ENCODE data around the gene KRTAP10-2.
"Not testable (repeated sequence)": the region's sequence is repeated elsewhere in the genome, so short reads cannot be mapped to it uniquely, and the experiment has no call there.

The KRTAP10-2 gene, protein sequence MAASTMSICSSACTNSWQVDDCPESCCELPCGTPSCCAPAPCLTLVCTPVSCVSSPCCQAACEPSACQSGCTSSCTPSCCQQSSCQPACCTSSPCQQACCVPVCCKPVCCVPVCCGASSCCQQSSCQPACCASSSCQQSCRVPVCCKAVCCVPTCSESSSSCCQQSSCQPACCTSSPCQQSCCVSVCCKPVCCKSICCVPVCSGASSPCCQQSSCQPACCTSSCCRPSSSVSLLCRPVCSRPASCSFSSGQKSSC

DNA sequence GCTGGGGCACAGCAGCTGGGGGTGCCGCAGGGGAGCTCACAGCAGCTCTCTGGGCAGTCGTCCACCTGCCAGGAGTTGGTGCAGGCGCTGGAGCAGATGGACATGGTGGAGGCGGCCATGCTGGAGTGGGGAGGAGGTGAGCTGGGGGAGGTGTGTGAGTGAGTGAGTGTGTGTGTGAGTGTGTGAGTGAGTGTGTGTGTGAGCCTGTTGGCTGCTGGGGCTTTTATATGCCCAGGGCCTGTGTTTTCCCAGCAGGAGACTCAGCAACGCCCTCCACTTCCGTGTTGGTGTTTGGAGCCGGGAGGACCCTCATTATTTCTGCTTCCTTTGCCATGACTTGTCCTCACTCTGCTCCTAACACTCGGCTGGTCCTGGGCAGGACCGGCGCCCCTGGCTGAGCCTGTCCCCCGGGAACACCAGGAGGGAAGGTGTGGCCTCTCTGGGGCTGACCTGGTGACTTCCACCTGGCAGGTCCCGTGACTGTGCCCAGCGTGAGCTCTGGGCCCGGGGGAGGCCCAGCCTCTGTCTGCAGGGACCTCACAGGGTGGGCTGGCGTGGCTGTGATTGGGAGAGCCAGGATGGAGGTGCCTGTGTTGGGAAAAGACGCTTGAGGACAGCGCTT, at the start of gene KRTAP10-2:
Gene KRTAP10-2, minus strand, starts transcription at position 166 of the 622 bp plus-strand sequence. Its CDS starts 47 bp downstream, at position 119.
- DNase-seq, result no peak

DNA sequence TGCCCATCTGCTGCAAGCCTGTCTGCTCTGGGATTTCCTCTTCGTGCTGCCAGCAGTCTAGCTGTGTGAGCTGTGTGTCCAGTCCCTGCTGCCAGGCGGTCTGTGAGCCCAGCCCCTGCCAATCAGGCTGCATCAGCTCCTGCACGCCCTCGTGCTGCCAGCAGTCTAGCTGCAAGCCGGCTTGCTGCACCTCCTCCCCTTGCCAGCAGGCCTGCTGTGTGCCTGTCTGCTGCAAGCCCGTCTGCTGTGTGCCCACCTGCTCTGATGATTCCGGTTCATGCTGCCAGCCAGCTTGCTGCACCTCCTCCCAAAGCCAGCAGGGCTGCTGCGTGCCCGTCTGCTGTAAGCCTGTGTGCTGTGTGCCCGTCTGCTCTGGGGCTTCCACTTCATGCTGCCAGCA, 49.8 kb upstream of the KRTAP10-2 start:
- not testable (repeated sequence) for DNase-seq

DNA sequence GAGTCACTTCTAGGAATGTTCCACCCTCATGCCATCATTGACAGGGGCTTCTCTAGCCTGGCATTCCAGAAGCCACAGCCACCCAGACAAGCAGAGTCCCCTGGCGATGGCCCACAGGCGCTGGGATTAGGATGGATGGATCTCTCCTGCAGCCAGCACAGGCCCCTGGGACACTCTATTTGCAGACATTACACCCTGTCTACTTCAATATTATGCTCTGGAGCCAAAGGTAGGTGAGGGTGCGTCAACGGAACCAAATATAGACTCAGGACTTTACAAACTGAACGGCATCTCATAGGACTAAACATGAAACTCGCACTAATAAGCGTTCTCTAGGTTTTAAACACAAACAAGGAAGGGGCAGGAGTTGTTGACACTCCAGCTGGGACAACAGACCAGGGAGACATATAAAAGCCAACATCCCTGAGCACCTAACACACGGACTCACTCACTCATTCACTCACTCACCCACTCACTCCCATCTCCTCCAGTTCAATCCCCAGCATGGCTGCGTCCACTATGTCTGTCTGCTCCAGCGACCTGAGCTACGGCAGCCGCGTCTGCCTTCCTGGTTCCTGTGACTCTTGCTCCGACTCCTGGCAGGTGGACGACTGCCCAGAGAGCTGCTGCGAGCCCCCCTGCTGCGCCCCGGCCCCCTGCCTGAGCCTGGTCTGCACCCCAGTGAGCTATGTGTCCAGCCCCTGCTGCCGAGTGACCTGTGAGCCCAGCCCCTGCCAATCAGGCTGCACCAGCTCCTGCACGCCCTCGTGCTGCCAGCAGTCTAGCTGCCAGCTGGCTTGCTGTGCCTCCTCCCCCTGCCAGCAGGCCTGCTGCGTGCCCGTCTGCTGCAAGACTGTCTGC, 49.0 kb upstream of the KRTAP10-2 start, which contains the start of gene KRTAP10-7:
Gene KRTAP10-7, plus strand, starts transcription at position 480 of the 861 bp plus-strand sequence. Its CDS starts 25 bp downstream, at position 505.
- DNase-seq, result not testable (repeated sequence)

DNA sequence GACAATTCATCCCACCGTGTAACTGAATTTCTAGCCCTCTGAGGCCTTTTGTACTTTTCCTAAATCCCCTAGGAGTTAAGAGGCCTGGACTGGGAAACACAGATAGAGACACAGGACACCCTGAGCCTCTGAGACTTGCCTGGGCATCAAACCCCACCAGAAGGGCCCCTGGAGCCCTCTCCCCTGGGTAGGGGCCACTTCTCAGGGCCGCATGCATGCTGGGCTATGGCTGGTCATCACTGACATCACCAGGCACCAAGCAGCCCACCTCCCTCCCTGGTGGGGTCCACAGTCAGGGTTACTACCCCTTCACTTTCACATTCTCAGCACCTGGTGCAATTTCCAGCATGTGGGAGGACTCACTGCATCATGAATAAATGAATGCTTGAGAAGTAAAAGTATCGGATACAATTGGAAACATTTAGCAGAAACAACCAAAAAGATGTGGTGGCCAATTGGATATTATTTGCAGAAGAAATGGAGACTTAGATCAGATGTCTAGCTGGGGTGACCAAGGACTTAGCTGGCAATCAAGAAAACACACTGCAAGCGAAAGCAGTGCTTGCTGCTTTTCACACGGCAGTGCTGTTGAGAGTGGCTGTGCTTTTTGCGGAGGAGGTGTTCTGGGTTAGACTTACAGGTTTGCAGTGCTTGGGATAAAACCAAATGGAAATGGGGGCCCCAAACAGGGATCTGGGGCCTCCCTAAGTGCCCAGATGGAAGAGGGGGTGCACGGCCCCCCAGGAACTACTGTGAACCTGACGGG, 48.1 kb upstream of the KRTAP10-2 start:
- no peak for DNase-seq

DNA sequence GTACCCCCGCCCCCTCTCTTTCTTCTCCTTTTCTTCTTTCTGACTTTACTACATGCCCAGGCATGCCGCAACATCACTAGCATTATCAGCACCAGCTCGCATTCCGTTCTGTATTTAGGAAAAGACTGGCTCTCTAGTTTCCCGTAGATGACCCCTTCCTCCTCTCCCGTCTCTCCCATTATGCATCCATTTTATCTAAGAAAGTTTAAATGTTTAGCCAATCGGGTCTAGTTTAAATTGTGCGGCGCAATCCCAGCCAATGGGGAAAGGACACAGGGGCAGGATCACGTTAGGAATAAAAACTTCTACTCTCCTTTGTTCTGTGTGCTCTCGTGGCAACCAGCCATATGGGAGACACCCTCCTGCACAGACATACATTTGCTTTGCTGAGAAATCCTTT, 46.8 kb upstream of the KRTAP10-2 start:
- no peak for DNase-seq

DNA sequence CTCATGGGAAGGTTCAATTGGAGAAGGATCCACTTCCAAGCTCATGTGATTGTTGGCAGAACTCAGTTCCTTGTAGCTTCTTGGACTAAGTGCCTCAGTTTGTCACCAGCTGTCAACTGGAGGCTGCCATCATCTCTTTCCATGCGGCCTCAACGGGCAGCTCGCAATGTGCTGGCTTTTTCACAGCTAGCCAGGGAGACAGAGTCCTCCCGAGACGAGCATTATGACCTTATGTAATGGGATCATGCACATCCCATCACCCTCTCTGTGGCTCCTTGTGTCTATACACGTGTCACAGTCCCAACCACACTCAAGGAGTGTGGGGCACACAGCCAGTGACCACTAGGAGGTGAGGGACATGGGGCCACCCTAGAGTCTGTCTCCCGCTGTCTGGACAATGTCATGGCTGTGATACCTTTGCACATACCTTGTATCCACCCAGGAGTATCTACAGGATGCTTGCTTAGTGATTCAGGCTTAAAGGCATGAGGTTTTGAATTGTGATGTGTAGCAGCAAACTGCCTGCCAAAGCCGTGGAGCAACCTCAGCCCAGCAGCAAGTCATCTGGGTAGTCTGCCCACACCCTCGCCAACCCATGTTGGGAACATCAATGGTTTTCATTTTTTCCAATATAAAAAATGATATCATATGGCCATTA, 44.9 kb upstream of the KRTAP10-2 start:
- DNase-seq, result no peak

DNA sequence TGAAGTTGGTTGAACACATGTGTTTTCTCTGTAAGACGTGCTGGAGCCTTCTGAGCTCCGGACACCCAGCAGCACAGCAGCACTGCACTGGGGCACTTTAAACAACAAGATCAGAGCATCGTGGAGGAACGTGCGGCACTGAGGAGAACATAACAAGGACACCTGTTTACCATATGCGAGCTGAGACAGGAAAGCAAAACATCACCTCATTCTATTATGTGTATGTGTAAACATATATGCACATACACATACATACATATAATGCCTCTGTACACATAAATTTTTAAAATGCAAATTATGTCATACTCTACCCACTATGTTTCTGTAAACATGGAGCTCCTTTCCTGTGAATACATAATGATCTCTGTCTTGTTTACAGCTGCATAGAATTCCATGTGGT, 44.2 kb upstream of the KRTAP10-2 start:
- DNase-seq, result no peak

DNA sequence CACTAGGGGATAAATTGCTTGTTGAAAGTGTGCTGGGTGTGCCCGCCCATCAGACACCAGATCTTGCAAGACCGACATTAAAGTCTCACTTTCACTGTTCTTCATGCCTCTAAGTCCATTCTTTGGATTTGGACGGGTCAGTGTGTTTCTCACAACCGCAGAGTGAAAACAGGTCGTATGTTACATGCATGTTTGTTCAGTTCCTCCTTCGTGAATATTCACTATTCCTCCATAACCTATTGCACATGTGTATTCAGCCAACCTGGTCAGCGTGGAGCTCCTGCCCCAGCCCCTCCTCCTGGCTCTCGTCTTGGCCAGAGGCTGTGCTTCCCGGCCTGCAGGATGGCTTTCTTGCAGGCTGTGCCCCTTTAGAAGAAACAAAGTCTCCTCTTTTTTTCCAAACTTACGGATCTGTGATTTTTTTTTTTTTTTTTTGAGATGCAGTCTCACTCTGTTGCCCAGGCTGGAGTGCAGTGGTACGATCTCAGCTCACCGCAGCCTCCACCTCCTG, 43.2 kb upstream of the KRTAP10-2 start:
- no peak for DNase-seq

DNA sequence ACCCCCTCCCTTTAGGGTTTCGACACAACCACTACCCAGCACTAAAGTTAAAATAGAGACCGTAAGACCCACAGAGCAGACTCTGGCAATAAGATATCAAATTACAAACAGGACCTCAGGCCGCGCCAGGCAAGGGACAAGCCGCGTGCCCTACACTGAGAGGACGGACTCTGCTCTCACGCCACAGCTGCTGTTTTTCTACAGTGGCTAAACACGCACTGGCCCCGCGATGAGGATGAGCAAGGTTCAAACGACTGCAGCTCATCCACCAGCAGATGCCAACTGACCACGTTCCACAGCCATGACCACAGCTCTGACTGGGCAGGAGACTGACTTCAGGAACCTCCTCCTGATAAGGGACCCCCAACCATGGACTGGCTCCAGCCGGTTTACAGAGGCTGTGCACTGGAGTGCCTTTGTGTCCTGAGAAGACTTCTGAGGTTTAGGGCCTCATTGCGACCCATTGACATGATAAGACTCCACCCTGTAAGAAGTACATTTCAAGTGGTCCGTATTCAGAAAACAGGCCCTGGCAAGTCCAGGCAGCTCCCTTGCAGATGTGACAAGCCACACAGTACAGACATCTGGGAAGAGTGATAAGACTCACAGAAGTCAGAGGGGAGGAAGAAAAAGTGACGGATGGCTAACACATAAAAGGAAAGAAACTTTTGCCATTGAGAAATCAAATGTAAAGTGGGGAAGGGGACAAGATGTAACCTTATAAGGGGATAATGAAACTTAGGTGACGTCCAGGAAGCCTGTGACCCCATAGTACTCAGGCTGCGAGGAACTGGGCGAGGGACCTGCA, 42.5 kb upstream of the KRTAP10-2 start:
- DNase-seq, result no peak

DNA sequence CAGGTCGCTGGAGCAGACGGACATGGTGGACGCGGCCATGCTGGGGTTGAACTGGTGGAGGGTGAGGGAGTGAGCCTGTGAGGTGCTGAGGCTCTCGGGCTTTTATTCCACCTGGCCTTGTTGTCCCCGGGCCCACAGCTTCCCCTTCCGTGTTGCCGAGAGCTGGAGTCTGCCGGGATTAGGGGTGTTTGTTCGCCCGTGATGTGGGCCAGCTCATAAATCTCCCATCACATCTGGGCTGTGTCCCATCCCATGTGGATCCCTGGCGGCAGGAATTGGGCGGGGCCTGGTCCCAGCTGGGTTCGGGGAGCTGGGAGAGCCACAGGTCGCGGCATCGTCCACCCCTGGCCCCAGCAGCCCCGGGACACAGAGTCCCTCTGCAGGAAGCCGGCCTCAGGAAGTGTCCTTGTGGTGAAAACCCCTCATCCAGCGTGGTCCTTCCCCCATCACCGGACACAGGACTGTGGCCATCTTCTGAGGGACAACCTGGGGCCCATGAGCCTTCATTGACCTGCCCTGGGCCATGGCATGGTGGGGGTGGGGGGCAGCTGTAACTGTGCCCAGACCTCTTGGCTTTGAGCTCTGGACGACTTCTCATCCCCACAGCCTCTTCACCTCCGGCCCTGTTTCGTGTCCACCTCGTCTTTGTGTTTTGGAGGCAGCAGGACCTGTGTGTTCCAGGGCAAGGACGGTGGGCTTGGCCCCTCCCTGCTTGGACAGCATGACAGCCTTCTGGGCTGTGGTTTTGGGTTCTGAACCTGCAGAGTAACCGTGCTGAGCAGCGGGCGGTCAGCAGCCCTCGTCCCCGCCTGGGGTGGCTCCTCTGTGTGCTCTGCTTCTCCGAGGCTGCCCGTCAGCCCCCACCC, 41.4 kb upstream of the KRTAP10-2 start, which contains the start of gene KRTAP10-6:
Gene KRTAP10-6, minus strand, starts transcription at position 60 of the 866 bp plus-strand sequence. Its CDS starts 21 bp downstream, at position 39.
- no peak for DNase-seq

DNA sequence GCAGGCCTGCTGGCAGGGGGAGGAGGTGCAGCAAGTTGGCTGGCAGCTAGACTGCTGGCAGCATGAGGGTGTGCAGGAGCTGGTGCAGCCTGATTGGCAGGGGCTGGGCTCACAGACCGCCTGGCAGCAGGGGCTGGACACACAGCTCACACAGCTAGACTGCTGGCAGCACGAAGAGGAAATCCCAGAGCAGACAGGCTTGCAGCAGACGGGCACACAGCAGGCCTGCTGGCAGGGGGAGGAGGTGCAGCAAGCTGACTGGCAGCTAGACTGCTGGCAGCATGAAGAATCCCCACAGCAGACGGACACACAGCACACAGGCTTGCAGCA, 40.5 kb upstream of the KRTAP10-2 start:
- DNase-seq, result not testable (repeated sequence)

DNA sequence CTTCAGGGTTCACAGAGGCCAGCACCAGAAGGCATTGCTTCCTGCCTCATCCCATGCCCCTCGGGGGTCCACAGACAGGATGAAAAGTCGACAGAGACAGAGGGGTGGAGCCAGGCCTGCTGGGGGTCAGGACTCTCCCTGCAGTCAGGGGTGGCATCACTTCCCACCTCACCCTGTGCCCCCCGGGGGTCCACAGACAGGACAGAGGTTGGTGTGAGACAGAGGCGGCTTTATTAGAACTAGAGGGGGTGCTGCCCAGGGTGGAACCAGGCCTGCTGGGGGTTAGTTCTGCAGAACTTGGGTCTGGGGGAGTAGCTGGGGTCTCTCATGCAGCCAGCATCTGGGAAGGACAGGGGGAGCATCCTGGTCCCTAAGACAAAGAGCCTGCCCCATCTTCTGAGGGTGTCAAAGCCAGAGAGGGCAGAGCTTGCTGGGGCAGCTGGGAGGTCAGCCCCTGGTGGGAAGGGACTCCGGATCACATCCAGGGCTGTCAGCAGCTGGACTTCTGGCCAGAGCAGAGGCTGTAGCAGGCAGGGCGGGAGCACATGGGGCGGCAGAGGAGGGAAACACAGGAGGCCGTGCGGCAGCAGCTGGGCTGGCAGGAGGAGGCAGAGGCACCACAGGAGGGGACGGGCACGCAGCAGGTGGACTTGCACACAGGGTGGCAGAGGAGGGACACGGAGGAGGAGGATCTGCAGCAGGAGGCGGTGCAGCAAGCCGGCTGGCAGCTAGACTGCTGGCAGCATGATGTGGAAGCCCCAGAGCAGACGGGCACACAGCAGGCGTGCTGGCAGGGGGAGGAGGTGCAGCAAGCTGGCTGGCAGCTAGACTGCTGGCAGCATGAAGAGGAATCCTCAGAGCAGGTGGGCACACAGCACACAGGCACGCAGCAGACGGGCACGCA, 39.8 kb upstream of the KRTAP10-2 start:
- DNase-seq, result not testable (repeated sequence)

DNA sequence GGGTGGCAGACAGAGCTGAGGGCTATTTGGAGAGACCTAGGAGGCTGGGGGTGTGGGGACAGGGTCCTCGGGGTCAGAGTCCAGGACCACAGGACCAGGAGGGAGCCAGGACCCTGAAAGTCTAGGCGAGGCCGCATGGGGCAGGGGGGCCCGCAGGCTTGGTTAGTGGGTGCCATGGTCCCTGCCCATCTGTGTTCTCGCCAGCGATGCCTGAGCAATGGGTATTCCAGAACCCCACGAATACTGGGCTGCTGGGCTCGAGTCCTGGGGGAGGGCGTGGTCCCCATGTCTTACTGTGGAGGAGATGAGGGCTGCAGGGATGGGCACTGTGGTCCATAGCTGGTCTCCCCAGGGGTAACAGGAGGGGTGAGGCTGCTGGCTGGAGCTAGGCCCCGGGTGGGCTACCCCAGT, 39.0 kb upstream of the KRTAP10-2 start:
- no peak for DNase-seq

DNA sequence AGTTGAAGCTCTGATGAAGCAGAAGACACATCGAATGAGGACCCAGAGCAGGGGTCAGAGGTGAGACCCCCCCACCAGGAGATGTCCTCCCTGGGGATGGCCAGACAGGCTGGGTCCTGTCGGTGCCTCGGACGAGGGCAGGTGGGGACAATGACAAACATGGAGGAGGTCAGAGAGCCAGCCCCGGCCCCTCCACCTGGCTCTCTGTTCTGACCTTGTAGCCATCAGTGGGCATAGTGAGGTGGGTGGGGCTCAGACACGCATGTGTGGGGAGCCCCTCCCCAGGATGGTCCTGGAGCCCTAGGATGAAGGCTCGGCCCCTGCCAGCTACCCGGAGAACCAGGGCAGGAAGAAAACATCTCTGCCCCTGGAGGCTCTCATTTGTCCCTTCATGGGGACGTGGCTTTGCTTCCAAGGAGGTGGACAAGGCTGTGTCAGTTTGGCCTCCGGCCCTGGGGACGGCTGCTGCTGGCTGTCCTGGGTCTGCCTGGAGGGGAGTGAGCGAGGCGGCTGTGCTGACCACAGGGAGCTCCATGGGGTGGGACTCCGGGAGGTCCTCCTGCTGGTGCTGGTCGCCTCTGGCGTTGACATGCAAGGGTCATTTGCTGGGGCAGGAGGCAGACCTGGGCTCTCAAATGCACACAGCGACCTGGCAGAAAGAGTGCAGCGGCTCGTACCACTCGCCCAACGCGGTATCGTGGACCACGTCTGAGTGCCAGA, 38.4 kb upstream of the KRTAP10-2 start:
- no peak for DNase-seq

DNA sequence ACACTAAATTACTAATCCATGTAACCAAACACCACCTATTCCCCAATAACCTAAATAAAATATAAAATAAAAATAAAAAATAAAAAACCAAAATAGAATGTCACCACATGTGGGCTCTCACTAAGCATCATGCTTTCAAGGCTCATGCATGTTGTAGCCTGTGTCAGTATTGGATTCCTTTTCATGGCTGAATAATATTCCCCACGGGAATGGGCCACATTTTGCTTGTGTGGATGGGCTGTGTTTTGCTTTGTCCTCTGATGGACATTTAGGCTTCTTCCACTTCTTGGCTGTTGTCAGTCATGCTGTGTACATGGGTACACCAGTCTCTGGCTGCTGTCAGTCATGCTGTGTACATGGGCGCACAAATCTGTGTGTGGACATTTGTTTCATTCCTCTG, 37.8 kb upstream of the KRTAP10-2 start:
- no peak for DNase-seq

DNA sequence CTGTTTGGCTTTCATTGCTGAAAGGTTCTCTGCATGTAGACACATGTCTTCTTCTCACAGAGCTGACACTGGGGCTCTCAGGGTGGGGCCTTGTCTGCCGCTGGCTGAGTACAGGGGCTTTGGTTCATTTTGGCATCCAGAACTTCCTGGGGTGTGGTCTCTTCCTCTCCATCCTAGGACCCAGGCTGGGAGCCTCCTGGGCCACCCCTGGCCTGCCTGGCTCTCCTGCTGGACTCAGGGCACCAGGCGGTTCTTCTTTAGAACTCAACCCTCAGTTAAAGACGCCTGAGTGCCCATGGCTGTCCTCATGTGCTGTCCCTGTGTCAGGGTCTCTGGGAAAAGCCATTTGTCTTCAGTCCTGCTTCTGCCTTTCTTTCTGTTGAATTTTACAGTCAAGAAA, 34.6 kb upstream of the KRTAP10-2 start:
- no peak for DNase-seq

DNA sequence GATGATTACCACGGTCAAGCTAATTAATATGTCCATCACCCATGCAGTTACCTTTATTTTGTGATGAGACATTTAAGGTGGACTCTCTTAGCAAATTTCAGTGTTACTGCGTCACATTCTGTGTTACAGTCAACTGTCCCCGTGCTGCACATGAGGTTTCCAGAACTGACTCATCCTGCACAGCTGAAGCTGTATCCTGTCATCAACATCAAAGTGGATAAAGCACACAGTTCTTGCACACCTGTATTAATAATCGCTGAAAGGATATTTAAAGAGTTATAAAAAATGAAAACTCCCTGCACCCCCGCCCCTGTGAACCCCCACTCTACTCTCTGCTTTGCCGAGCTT, 32.5 kb upstream of the KRTAP10-2 start:
- peak; percentile 24 for DNase-seq

DNA sequence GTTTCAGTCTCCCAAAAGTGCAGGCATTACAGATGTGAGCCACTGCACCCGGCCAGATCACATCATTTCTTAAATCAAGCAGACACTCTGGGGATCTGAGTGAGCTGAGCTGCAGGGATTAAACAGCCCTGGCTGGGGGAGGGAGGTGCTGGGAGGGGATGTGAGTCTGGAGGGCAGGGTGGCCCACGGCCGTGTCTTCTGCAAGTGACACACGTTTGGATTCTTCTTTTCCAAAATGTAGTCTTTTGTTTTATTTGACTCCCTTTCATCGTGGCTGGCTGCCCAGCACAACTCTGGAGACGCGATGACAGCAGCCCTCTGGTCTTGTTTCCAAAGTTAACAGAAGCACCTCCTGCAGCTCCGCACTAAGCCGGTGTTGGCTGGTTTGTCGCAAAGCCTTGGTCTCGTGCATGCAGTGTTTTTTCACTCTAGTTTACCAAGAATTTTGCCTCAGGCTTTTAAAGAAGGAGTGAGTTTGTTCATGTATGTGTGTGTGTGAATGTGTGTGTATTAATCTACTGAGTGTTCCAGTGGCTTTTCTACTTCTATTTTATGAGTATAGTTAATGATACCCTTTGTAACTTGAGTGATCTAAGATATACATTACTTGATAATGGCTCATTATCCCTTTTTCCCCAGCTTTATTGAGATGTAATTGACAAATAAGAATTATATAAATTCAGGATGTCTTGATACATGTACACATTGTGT, 31.9 kb upstream of the KRTAP10-2 start:
- no peak for DNase-seq

Measured in stimulated activated CD4-positive, alpha-beta T cell treated with anti-CD3 and anti-CD28 coated beads, Interleukin-4, amount 100 ng/mL, for 1 hour (primary cell).